ENCODE measurements around the gene SRGN. TPM values are rescaled to one million over a fixed set of nuclear protein-coding genes. Genes with fewer than 3 reads are reported as not detected.

The SRGN gene
- total RNA-seq, 1 donor from 2014 or later = 232 TPM

DNA sequence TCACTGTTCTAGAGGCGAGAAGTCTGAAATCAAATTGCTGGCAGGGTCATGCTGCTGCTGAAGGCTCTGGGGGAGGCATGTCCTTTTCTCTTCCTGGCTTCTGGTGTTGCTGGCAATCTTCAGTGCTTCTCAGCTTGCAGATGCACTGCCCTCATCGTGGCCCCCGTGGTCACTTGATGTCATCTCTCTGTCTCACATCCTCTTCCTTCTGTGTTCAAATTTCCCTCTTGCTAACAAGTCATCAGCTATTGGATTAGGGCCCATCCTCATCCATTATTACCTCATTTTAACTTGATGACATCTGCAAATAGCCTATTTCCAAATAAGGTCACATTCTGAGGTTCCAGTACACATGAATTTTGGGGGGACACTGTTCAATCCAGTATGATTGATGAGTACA, 36.6 kb upstream of the SRGN start:
- no peaks in the 10 kb centered on the region for H3K27me3 ChIP-seq (ENCODE audit: low read depth)
- H3K36me3 ChIP-seq = no peaks in the 10 kb centered on the region
- DNase-seq (peak; percentile 76), ATAC-seq (peak; percentile 38 to 58)
- intact Hi-C loops (cut with DNase I) = no loop called here
- H3K27ac ChIP-seq = peak overlapping the region; percentile 15
- H3K4me3 ChIP-seq = no peak overlapping the region
- no peaks in the 10 kb centered on the region for H3K9me3 ChIP-seq
- H3K4me1 ChIP-seq = peaks cover 46% of the 10 kb centered on the region
- TF ChIP-seq, protein P1, sequence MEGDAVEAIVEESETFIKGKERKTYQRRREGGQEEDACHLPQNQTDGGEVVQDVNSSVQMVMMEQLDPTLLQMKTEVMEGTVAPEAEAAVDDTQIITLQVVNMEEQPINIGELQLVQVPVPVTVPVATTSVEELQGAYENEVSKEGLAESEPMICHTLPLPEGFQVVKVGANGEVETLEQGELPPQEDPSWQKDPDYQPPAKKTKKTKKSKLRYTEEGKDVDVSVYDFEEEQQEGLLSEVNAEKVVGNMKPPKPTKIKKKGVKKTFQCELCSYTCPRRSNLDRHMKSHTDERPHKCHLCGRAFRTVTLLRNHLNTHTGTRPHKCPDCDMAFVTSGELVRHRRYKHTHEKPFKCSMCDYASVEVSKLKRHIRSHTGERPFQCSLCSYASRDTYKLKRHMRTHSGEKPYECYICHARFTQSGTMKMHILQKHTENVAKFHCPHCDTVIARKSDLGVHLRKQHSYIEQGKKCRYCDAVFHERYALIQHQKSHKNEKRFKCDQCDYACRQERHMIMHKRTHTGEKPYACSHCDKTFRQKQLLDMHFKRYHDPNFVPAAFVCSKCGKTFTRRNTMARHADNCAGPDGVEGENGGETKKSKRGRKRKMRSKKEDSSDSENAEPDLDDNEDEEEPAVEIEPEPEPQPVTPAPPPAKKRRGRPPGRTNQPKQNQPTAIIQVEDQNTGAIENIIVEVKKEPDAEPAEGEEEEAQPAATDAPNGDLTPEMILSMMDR (IDR thresholded peaks at IDR 0.05) = no peak

DNA sequence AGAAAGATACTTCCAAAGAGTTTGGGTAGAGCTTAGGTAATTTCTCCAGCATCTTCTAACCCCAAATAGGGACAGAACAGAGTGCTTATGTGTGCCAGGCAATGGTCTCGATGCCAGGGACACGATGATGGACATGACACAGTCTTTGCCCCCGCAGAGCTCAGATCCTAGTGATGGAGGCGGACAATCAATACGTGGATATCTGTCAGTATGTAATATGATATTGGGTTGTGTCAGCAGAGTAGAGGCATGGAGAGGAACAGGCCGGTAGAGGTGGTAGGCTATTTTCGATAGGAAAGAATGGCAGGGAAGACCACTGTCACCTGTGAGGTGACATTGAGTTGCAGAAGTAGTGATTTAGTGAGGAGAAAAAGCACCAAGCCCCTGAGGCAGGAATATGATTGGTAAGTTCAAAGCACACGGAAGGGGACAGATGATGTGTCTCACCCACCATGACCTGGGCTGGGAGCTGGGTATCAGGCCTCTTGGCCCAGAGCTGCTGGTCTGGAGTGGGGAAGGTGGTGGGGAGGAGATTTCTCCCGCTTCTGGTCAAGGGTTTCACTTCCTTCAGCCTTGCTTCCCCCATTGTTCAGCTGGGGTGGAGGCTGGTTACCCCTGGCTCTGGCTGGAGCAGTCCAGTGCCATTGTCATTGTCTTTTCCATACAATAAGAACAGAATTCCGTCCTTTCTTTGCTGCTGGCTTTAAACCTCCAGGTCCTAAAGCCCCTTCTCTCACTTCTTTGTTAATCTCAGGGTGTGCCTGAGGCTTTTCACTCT, 36.0 kb upstream of the SRGN start:
- H3K36me3 ChIP-seq = no peaks in the 10 kb centered on the region
- ATAC-seq (peak; percentile 14 to 33), DNase-seq (peak; percentile 46)
- no peaks in the 10 kb centered on the region for H3K9me3 ChIP-seq
- intact Hi-C loops (cut with DNase I) = no loop called here
- H3K27ac ChIP-seq = peak overlapping the region; percentile 15
- H3K4me3 ChIP-seq = no peak overlapping the region
- no peaks in the 10 kb centered on the region for H3K27me3 ChIP-seq (ENCODE audit: low read depth)
- H3K4me1 ChIP-seq = peaks cover 46% of the 10 kb centered on the region
- TF ChIP-seq, protein P1 (IDR thresholded peaks at IDR 0.05) = no peak

DNA sequence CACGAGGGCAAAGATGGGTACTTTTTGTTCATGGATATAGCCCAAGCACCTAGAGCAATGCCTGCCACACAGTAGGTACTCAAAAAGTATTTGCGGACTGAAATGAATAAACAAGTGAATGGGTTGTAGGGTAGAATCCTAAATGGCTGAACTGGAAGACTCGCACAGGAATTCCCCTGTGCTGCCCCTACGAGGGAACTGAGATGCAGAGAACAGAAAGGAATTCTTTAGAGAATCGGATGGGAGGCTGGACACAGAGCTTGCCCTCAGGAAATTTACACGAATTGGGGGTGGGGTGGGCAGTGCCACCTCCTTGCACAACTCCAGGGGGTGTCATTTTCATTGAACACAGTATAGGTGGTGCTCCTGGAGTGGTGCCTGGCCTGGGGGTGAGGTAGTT, 35.2 kb upstream of the SRGN start:
- Histone ChIP-seq H3K9me3 (no peaks in the 10 kb centered on the region), H3K36me3 (no peaks in the 10 kb centered on the region), H3K4me1 (peaks cover 48% of the 10 kb centered on the region), H3K27ac (no peak overlapping the region), H3K27me3 (ENCODE audit: low read depth) (no peaks in the 10 kb centered on the region), H3K4me3 (no peak overlapping the region)
- ATAC-seq = no peak
- intact Hi-C loops (cut with DNase I) = no loop called here
- TF ChIP-seq, protein P1 (IDR thresholded peaks at IDR 0.05) = no peak
- DNase-seq = no peak

DNA sequence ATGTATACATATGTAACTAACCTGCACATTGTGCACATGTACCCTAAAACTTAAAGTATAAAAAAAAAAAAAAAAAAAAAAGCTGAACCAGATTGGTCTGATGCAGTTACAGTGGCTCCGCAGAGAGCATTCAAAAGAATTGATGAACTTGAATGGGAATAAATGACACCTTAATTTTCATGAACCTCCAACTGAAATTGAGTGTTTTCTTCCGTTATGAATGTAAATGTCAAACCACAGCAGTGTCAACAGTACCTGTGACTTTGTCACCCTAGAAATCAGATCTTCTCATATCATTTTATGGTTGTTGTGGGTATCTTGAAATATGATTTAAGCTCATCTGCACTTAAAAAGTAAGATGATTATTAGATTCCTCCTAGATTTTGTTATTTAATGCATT, 32.7 kb upstream of the SRGN start:
- ATAC-seq (no peak), DNase-seq (no peak)
- no peaks in the 10 kb centered on the region for H3K27me3 ChIP-seq (ENCODE audit: low read depth)
- H3K9me3 ChIP-seq = no peaks in the 10 kb centered on the region
- no peak overlapping the region for H3K4me3 ChIP-seq
- intact Hi-C loops (cut with DNase I) = no loop called here
- H3K36me3 ChIP-seq = no peaks in the 10 kb centered on the region
- H3K27ac ChIP-seq = no peak overlapping the region
- H3K4me1 ChIP-seq = peaks cover 51% of the 10 kb centered on the region
- TF ChIP-seq, protein P1 (IDR thresholded peaks at IDR 0.05) = no peak

DNA sequence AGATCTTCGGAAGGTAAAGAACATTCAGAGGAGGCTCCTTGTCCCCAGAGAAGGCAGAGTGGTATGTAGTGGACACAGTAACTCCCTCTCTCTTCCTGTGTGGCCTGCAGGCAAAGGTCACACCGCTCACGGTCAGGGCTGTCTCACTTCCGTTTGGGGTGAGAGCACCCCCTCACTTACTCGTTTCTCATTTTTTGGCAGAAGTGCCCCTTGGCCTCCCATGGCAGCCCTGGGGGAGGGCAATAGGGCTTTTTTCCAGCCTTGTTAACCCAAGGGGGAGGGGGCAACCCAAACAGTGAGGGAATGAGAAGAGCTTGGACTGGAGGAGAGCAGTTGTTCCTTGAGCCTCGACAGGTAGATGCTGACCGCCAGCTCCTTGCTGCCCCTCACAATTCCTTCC, 31.8 kb upstream of the SRGN start:
- Histone ChIP-seq H3K4me1 (peaks cover 60% of the 10 kb centered on the region), H3K4me3 (no peak overlapping the region), H3K36me3 (no peaks in the 10 kb centered on the region), H3K9me3 (no peaks in the 10 kb centered on the region), H3K27me3 (ENCODE audit: low read depth) (no peaks in the 10 kb centered on the region), H3K27ac (peak overlapping the region; percentile 83)
- intact Hi-C loops (cut with DNase I) = no loop called here
- peak; percentile 68 to 81 for ATAC-seq
- TF ChIP-seq, protein P1 (IDR thresholded peaks at IDR 0.05) = no peak
- DNase-seq = peak; percentile 73

Data from lower lobe of right lung (tissue), 2 donors.